HCEC 1CT (cell line): ENCODE data around the gene ABLIM3.
A peak's percentile ranks its signal among the peaks of the same experiment; 100 is the strongest.

Experiments
- DNase-seq: peaks from one replicate; pipeline ENCODE4 v3.0.0-alpha.2; 2017

The ABLIM3 gene

GRCh38 chr5:149284501-149284900 lies 143.2 kb downstream of the ABLIM3 start:
- DNase-seq: no peak

DNA sequence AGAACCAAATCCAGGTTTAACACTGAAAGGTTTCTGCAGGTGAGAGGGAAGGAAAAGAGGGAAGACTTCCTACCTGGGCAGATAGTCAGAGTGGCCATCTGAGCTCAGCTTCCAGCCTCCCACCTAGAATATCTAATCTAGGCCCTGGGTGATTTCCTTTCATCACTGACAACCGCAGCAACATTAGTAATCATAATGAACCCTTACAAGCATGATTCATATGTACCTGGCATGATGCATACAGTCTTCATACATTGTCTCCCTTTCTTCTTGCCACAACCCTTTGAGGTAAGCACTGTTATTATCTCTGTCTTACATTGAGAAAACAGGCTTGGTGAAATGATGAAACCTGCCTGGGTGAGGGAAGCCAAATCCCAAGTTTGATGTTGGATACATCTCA lies 143.9 kb downstream of the ABLIM3 start:
- no peak for DNase-seq

DNA sequence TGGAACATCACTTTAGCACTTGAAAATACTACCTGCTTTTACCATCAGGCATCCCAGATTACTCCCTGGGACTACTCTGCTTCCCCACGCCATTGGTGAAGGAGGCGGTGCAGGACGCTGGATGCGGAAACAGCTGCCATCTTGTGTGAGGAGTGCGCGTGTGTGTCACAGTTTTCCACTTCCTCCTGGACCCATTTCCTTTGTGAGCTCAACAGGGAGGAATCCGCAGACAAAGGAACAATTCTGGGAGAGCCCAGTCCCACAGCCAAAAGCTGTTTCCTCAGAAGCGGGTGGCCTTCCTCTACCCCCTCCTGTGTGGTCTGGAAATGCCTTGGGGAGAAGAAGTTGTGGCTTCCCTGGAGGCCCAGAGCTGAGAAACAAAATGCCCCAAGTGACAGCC lies 147.1 kb downstream of the ABLIM3 start:
- no peak for DNase-seq

DNA sequence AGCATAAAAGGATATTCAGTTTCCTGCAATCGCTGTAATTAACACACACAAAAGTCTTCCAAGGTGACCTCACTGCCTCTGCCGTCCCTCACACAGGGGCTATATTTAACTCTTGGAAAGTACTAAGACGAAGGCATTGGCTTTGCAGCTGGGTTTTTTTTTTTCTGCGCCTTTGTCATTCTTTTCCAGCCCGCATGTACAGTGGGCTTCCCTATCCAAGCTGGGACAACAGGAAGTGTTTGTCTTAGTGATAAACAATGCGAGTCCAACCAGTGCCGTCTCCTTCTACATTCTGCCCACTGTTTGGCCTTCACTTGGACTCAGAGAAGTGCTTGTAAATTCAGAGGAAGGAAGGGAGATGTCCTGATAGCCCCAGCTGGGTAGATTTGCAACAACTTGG lies 148.0 kb downstream of the ABLIM3 start:
- no peak for DNase-seq

DNA sequence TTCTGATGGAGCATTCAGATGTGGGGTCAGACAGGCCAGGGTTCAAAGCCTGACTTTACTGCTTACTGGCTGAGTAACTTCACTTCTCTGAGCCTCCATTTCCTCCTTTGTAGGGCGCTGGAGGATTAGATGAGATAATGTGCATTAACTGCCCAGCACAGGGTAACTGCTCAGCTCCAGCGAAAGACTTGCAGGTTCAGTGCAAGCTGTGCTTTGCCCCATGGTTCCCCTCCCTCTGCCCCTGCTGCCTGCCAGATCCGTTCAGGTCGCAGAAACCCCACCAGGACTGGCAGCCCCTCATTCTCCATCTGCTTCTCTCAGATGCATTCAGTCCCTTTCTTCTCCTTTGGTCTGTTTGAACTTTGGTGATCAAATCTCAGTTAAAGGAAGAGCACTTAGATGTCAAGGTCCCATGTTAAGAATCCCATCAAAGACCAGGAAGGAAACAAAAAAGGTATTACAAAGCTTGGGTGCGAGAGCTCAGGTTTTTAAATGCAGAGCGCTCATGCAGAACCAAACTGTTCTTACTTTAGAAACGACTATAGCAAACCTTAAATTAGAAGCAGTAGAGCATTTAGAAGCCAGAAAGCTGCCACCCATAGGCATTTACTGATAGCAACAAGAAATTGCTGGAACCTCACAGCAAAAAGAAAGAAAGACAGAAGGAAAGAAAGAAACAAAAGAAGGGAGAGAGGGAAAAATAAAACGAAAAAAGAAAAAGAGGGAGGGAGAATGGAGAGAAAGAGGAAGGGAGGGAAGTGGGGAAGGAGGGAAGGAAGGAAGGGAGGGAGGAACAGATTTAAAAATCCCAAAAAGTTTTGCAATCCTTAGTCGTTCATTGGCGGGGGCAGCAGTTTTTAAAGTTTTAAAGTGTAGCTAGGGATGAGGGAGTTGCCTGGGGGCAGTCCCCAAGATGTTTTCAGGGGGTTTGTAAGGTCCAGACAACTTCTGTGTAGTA lies 153.9 kb downstream of the ABLIM3 start:
- DNase-seq: no peak

DNA sequence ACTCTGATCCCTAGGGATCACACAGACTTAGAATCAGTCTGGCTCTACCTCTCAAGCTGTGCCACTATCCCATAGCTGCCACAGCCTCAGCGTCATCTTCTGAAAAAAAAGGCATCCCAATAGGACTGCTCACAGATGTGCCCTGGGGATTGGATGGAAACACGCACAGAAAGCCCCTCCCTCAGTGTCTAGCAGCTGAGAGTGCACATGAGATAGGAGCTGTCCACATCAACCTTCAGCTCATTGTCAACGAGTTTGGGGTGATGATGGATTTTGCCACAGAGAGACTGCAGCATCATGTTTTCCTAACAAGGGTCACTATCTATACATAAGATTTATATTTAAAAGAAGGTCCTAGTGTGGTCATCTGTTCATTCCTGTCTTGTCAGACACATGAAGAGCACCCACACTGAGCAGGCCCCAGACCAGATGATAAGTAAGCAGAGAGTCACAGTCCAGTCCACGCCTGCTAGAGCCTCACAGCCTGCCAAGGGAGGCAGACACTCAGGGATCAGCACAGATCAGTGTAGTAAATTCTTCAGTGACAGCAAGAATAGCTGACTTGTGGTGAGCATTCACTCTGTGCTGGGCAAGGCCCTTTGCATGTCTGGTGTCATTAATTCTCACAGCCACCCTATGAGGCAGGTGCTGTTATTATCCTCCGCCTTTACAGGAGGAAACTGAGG lies 156.2 kb downstream of the ABLIM3 start:
- DNase-seq: no peak

- DNase-seq: no peak
Observed at GRCh38 chr5:149298163-149298562, 156.9 kb downstream of the ABLIM3 start.

DNA sequence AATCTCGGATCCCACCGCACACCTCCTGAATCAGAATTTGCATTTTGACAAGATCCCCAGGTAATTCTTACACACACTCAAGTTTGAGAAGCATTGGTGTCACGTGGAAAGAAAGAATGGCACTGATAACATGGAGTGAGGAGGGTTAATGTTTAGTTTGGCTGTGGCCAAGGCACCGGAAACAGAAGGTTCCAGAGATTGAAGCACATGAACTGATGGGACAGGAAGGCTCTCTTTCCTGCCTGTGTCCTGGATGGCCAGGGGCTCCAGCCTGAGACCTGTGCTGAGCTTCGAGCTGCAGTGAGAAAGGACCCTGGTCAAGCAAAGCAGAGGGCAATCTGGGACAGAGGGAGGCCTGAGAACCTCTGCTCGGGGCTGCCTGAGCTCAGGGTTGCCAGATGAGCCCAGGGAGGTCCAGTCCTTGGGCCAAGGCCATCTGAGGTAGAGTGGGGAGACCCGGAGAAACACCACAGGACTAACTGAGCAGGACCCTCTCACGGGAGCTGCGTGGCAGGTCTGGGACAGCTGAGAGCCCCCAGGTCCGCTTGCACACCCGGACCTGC lies 157.6 kb downstream of the ABLIM3 start:
- no peak for DNase-seq

GRCh38 chr5:149299451-149300054 lies 158.3 kb downstream of the ABLIM3 start:
- no peak for DNase-seq

GRCh38 chr5:149300441-149300840 lies 159.1 kb downstream of the ABLIM3 start:
- no peak for DNase-seq

DNA sequence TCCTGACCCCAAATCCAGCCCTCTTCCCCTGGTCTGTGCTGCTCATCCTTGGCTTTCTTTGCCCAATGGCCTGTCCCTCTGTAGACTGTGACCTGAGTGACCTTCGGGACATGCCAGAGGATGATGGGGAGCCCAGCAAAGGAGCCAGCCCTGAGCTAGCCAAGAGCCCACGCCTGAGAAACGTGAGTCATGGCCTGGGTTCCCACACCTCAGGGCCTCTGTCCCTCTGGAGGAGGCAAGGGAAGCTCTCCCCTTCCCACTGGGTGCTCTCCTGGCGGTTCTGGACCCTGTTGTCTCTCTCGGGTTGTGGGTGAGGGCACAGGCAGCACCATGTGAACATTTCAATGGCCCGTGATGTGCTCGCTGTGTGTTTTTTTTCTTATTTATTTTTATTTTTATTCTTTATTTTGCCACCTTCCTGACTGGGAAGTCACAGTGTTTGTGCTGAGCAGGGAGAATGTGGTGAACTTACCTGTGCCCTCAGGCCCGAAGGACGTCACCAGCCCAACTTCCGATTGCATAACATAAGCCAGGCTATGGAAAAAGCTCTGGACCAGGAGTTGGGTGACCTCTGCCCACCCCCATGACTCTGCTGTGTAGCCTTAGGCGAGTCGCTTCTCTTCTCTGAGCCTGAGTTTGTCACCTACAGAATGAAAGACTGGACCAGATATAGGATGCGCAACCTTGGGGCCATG lies 159.9 kb downstream of the ABLIM3 start:
- DNase-seq: no peak

DNA sequence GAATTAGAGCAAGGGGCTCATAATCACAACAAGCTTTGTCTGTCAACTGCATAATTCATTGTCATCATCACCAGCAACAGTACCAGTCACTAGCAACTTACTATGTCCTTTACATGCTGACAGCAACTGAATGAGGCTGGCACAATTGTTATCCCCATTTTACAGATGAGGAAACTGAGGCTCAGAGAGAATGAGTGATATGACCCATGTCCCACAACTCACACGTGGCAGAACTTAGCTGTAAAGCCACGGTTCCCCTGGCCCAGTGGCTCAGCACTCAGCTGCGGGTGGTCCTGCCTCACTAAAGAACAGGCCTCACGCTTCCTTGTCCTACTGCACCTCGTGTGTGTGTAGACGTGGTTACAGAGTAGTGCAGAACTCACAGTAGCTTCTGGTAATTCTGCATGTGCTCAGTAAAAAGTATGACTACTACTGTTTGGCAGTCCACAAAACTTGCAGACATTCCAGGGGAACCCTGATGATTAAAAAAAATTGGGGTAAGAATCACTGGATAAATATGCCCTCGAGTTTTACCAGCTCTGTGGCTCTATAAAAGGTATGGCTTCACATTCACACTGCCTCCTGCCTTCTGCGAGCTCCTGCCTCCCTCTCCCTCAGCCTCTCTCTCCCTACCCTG lies 160.6 kb downstream of the ABLIM3 start:
- DNase-seq: peak; percentile 65

- no peak for DNase-seq
Observed at GRCh38 chr5:149302641-149303040, 161.3 kb downstream of the ABLIM3 start.

DNA sequence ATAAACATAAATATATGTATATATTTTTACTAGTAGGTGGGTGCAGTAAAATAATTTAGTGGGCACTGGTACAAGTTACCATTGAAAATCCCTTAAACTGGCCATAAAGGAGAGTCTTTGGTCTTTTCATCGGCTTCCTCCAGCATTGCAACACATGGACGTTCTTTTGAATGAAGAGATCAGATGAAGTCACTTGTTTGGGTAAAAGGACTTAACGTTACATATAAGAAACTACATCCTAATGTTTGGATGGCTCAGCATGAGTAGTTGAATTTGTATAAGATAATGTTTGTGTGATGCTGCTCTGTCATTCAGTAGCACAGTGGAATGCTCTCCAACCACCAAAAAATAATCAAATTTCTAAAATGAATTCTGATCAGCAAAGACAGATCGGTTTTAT lies 161.9 kb downstream of the ABLIM3 start:
- peak; percentile 12 for DNase-seq

- DNase-seq: no peak
Observed at GRCh38 chr5:149304195-149305078, 163.1 kb downstream of the ABLIM3 start.

DNA sequence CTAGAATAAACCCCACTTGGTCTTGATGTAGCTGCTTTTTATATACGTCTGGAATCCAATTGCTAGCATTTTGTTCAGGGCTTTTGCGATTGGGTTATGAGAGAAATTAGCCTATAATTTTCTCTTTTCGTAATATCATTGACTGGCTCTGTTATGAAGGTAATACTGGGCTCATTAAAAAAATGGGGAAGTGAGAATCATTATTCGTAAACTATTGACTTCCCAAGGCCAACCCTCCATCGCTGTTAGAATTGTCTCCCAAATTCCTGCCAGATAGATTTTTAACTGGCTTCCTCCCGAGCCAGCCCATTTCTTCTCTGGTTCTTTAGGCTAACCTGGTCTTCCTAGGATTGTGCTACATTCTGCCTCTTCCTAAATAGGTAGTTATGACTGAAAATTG lies 168.1 kb downstream of the ABLIM3 start:
- DNase-seq: no peak
